Activated CD8-positive, alpha-beta T cell treated with anti-CD3 and anti-CD28 coated beads, Interleukin-2, amount 10 ng/mL, durations not matched to agents 7 days and 5 days (primary cell): ENCODE measurements around the gene SPACA9. TPM values are rescaled to one million over a fixed set of nuclear protein-coding genes. Genes with fewer than 3 reads are reported as not detected.
A peak's percentile ranks its signal among the peaks of the same experiment; 100 is the strongest.

Experiments
- ATAC-seq: fragments of 150-1000 bp; cut with Tn5 transposase; one replicate; pipeline ENCODE4 v1.10.0; 2021; ENCODE audit warnings: moderate library complexity
- CTCF ChIA-PET: fragments of 350-600 bp; sonication (Branson Sonifier 250); formaldehyde crosslinking; loops from one replicate; lab custom pipeline; 2021; ENCODE audit warnings: antibody characterized with exemption; lab: Charles Lee
- POLR2A ChIA-PET: fragments of 350-600 bp; sonication (Branson Sonifier 250); formaldehyde crosslinking; loops from one replicate; lab custom pipeline; 2021; ENCODE audit warnings: antibody characterized with exemption; lab: Charles Lee
- DNase-seq: peaks from one replicate; pipeline ENCODE4 v3.0.0-alpha.2; 2020
- H3K27ac Mint-ChIP-seq: one replicate; pipeline ENCODE4 v1.8.0; 2021; ENCODE audit warnings: mild to moderate bottlenecking, mixed read lengths
- H3K27me3 Mint-ChIP-seq: one replicate; pipeline ENCODE4 v1.8.0; 2021; ENCODE audit warnings: low read depth, mixed read lengths
- H3K36me3 Mint-ChIP-seq: one replicate; pipeline ENCODE4 v1.8.0; 2021; ENCODE audit warnings: low read depth, mixed read lengths
- H3K4me1 Mint-ChIP-seq: one replicate; pipeline ENCODE4 v1.8.0; 2021; ENCODE audit warnings: low read depth, mixed read lengths
- H3K4me3 Mint-ChIP-seq: one replicate; pipeline ENCODE4 v1.8.0; 2021; ENCODE audit warnings: mild to moderate bottlenecking, mixed read lengths
- H3K9me3 Mint-ChIP-seq: one replicate; pipeline ENCODE4 v1.8.0; 2022; ENCODE audit warnings: mixed read lengths; ENCODE audit not compliant: insufficient read depth
- total RNA-seq, 2 experiments: library from RNA; stranded (reverse); gene quantifications; one replicate each; pipeline ENCODE4 v1.2.3, GENCODE V29; 2021

SPACA9 gene
- total RNA-seq, 2 experiments from 2014 or later: 6.0 to 7.7 TPM

DNA sequence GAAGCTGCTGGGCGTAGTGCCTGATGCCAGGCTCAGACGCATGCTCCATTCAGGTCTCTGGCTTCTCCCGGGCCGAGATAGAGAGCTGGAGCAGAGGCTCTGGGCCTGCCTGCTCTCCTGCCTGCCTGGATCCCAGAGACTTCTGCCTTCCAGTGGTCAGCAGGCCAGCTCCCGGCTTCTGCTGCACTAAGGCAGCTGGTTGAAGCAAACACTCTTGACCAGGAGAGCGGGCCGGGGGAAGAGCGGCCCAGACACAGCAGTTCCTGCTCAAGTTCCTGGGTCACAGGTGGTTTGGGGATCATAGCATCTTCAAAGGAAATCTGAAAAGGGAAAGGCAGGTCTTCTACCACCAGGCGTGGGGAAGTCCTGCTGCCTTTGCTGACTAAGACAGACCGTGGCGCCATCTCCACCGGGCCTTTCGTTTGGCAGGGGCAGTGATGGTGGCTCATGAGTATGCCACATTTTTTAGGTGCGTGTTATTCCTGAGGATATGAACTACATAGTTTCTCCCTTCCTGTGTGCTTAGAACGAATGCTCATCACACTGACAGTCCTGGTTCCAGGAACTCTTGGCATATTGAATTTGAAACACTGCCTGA lies 31.7 kb upstream of the SPACA9 start:
- no peak overlapping the region for H3K27ac Mint-ChIP-seq
- peaks cover 29% of the 10 kb centered on the region for H3K4me1 Mint-ChIP-seq
- no peak for ATAC-seq
- DNase-seq: no peak
- ChIA-PET POLR2A (no interaction called here), CTCF (interaction anchor here (1.4 to 2.4 kb wide), 2 partner anchors 27 to 54 kb away, joined by 4 to 9 read pairs; no protein-coding TSS in a partner anchor)
- H3K9me3 Mint-ChIP-seq: no peaks in the 10 kb centered on the region
- H3K27me3 Mint-ChIP-seq: no peaks in the 10 kb centered on the region
- H3K36me3 Mint-ChIP-seq: no peaks in the 10 kb centered on the region
- no peak overlapping the region for H3K4me3 Mint-ChIP-seq

GRCh38 chr9:132849185-132849706 lies 29.5 kb upstream of the SPACA9 start:
- Mint-ChIP-seq H3K27ac (peak overlapping the region; percentile 88), H3K27me3 (peaks cover 3% of the 10 kb centered on the region), H3K9me3 (no peaks in the 10 kb centered on the region), H3K4me3 (peak overlapping the region; percentile 56), H3K36me3 (no peaks in the 10 kb centered on the region), H3K4me1 (peaks cover 33% of the 10 kb centered on the region)
- ATAC-seq (no peak), DNase-seq (peak; percentile 31)
- ChIA-PET CTCF (interaction anchor here (0.7 to 2.4 kb wide), 26 partner anchors 8 to 129 kb away, joined by 3 to 26 read pairs (median 4); partner anchors contain the start of genes AK8, GFI1B and SPACA9), POLR2A (no interaction called here)

- no peaks in the 10 kb centered on the region for H3K9me3 Mint-ChIP-seq
- H3K27me3 Mint-ChIP-seq: peaks cover 5% of the 10 kb centered on the region
- DNase-seq (no peak), ATAC-seq (no peak)
- no peaks in the 10 kb centered on the region for H3K36me3 Mint-ChIP-seq
- peaks cover 40% of the 10 kb centered on the region for H3K4me1 Mint-ChIP-seq
- no peak overlapping the region for H3K27ac Mint-ChIP-seq
- no peak overlapping the region for H3K4me3 Mint-ChIP-seq
- ChIA-PET CTCF (no interaction called here), POLR2A (no interaction called here)
Measured at GRCh38 chr9:132853482-132853881, 25.2 kb upstream of the SPACA9 start.

DNA sequence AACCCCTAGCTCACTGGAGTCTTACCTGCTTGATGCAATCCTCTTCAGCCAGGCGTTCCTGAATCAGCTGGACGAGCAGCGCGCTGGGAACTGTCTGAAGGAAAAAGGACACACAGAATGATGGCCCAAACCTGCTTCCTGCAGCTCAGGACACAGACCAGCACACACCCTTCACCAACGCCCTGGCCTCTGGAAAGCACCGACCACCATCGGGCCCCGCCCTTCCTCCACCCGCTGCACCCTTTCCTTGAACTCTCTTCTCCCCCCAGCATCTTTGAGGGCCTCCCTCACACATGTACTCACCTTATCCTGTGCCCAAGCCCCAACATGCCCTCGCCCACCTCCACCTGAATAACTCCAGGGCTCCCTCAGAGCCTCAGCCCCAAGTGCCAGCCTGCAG lies 23.9 kb upstream of the SPACA9 start:
- POLR2A ChIA-PET: no interaction called here

GRCh38 chr9:132855904-132856303 lies 22.8 kb upstream of the SPACA9 start:
- H3K4me1 Mint-ChIP-seq: peaks cover 25% of the 10 kb centered on the region
- H3K27ac Mint-ChIP-seq: no peak overlapping the region
- no peaks in the 10 kb centered on the region for H3K36me3 Mint-ChIP-seq
- POLR2A ChIA-PET: no interaction called here
- H3K9me3 Mint-ChIP-seq: no peaks in the 10 kb centered on the region
- DNase-seq (no peak), ATAC-seq (no peak)
- no peak overlapping the region for H3K4me3 Mint-ChIP-seq
- CTCF ChIA-PET: interaction anchor here (1.6 kb wide), 1 partner anchor 7 kb away, joined by 3 read pairs; no protein-coding TSS in a partner anchor
- H3K27me3 Mint-ChIP-seq: peaks cover 5% of the 10 kb centered on the region

More for the DNA sequence above, 23.9 kb upstream of the SPACA9 start:
- H3K4me3 Mint-ChIP-seq: no peak overlapping the region
- peak overlapping the region; percentile 41 for H3K27ac Mint-ChIP-seq
- no peaks in the 10 kb centered on the region for H3K36me3 Mint-ChIP-seq
- peaks cover 5% of the 10 kb centered on the region for H3K27me3 Mint-ChIP-seq
- CTCF ChIA-PET: interaction anchor here (0.6 to 0.9 kb wide), 2 partner anchors 46 to 582 kb away, joined by 3 read pairs; no protein-coding TSS in a partner anchor
- ATAC-seq: no peak
- peaks cover 29% of the 10 kb centered on the region for H3K4me1 Mint-ChIP-seq
- no peak for DNase-seq
- H3K9me3 Mint-ChIP-seq: no peaks in the 10 kb centered on the region

DNA sequence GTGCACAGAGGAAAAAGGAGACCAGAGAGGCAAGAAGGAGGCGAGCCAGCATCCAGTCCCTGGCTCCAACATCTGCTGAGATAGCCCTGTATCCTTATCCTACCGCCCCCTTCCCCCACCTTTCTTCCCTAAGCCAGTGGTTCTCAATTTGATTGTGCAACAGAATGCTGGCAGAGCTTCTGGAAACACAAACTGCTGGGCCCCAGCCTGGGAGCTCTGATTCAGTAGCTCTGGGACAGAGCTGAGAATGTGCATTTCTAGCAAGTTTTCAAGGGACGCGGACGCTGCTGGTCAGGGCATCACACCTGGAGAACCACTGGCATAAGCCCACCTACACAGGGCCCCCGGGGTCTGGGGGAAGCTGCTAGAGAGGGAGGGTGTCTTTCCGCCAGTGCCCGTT lies 21.7 kb upstream of the SPACA9 start:
- H3K4me1 Mint-ChIP-seq: peaks cover 20% of the 10 kb centered on the region
- ATAC-seq (no peak), DNase-seq (no peak)
- no peaks in the 10 kb centered on the region for H3K9me3 Mint-ChIP-seq
- ChIA-PET CTCF (interaction anchor here (1.3 to 1.6 kb wide), 2 partner anchors 8 to 45 kb away, joined by 3 to 6 read pairs; no protein-coding TSS in a partner anchor), POLR2A (no interaction called here)
- no peaks in the 10 kb centered on the region for H3K36me3 Mint-ChIP-seq
- H3K4me3 Mint-ChIP-seq: no peak overlapping the region
- H3K27ac Mint-ChIP-seq: no peak overlapping the region
- H3K27me3 Mint-ChIP-seq: peaks cover 10% of the 10 kb centered on the region

DNA sequence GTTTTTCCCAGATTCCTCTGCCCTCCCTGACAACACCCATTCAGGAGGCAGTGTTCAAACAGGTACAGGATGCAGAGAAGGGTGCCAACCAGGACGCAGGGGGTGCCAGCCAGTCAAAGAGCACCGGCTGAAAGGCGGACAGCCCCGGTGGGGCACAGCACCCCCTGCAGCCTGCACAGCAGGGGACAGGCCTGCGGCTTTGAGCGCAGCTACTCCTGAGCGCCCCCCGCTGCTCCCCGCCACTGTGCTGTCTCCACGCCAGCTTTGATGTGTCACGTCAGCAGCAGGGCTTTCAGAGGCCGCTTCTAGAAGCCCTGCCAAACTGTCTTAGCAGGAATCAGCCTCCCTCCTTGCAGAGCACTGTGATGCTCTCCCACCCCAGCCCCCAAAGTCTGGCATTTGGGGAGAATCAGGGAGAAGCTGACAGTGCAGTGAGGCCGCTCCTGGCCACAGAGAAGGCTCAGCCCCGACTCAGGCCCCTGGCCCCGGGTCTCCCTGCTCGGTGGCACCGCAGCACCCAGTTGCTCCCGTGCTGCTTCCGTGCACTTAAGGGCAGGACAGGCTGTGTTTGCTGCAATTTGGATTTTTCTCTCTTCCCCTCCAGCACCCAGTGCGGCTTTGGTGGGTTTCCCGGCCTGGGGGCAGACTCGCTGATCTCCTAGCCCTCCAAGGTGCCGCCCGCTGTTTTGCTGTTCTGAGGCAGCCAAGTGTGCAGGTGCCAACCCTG lies 20.9 kb upstream of the SPACA9 start:
- POLR2A ChIA-PET: no interaction called here
- CTCF ChIA-PET: interaction anchor here (1.3 to 1.6 kb wide), 3 partner anchors 8 to 44 kb away, joined by 3 to 6 read pairs (median 5); no protein-coding TSS in a partner anchor
- ATAC-seq (no peak), DNase-seq (no peak)
- Mint-ChIP-seq H3K27me3 (peaks cover 8% of the 10 kb centered on the region), H3K36me3 (no peaks in the 10 kb centered on the region), H3K4me1 (peaks cover 26% of the 10 kb centered on the region), H3K9me3 (no peaks in the 10 kb centered on the region), H3K27ac (no peak overlapping the region), H3K4me3 (no peak overlapping the region)

DNA sequence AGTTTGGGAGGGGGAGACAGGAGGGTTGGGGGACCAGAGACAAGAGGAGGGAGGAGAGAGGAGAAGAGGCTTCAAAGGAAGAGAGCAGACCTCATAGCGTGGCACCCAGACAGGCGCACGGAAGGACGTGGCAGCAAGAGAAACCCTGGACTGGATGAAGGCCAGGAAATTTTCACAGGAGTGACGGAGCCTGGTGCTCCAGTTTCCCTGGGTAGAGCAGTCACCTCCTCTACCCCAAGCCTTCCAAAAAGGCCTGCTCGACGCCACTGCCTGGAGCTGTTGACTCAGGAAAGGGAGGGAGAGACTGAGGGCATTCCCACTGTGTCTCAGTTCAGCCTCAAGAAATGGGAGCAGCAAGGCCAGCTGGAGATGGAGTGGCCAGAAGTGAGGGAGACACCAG lies 19.9 kb upstream of the SPACA9 start:
- ChIA-PET POLR2A (interaction anchor here (0.6 kb wide), 1 partner anchor 256 kb away, joined by 3 read pairs; no protein-coding TSS in a partner anchor), CTCF (interaction anchor here (1.4 kb wide), 1 partner anchor 43 kb away, joined by 5 read pairs; no protein-coding TSS in a partner anchor)
- Mint-ChIP-seq H3K27me3 (peaks cover 8% of the 10 kb centered on the region), H3K36me3 (no peaks in the 10 kb centered on the region), H3K27ac (no peak overlapping the region), H3K4me1 (peaks cover 34% of the 10 kb centered on the region), H3K4me3 (no peak overlapping the region), H3K9me3 (no peaks in the 10 kb centered on the region)
- ATAC-seq: no peak
- no peak for DNase-seq

- H3K9me3 Mint-ChIP-seq: no peaks in the 10 kb centered on the region
- CTCF ChIA-PET: interaction anchor here (1.2 kb wide), 1 partner anchor 13 kb away, joined by 5 read pairs; no protein-coding TSS in a partner anchor
- POLR2A ChIA-PET: interaction anchor here (0.9 to 1.3 kb wide), 2 partner anchors 13 to 16 kb away, joined by 3 read pairs; no protein-coding TSS in a partner anchor
- no peaks in the 10 kb centered on the region for H3K36me3 Mint-ChIP-seq
- H3K27ac Mint-ChIP-seq: no peak overlapping the region
- ATAC-seq: no peak
- DNase-seq: no peak
- H3K27me3 Mint-ChIP-seq: peaks cover 5% of the 10 kb centered on the region
- peaks cover 36% of the 10 kb centered on the region for H3K4me1 Mint-ChIP-seq
- no peak overlapping the region for H3K4me3 Mint-ChIP-seq
Measured at GRCh38 chr9:132861666-132862065, 17.0 kb upstream of the SPACA9 start.

- no peaks in the 10 kb centered on the region for H3K9me3 Mint-ChIP-seq
- peak overlapping the region; percentile 23 for H3K27ac Mint-ChIP-seq
- H3K4me3 Mint-ChIP-seq: no peak overlapping the region
- H3K36me3 Mint-ChIP-seq: no peaks in the 10 kb centered on the region
- DNase-seq (peak; percentile 56), ATAC-seq (peak; percentile 77)
- POLR2A ChIA-PET: interaction anchor here (0.9 to 1.3 kb wide), 2 partner anchors 12 to 15 kb away, joined by 3 read pairs; no protein-coding TSS in a partner anchor
- CTCF ChIA-PET: interaction anchor here (0.7 to 1.2 kb wide), 4 partner anchors 10 to 39 kb away, joined by 3 to 5 read pairs (median 4); no protein-coding TSS in a partner anchor
- H3K4me1 Mint-ChIP-seq: peaks cover 36% of the 10 kb centered on the region
- H3K27me3 Mint-ChIP-seq: peaks cover 5% of the 10 kb centered on the region
Measured at GRCh38 chr9:132862533-132862932, 16.2 kb upstream of the SPACA9 start.

DNA sequence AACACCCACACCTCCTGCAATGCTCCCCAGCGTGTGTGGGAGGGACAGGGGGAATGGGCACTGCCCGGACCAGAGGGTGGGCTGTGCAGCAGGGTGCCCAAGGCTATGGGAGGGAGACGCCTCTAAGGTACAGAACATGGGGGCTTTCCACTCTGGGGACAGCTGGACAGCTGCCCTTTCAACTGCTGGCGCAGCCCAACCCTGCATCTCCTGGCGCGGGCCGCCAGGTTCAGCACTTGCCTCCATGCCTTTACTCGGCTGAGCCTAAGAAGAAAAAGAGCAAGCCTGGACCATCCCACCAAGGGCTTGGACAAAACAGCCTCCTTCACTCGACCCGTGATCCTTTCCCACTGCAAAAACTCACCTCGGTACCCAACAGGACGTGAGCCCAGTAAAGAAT lies 15.6 kb upstream of the SPACA9 start:
- H3K27me3 Mint-ChIP-seq: peaks cover 5% of the 10 kb centered on the region
- DNase-seq (no peak), ATAC-seq (no peak)
- ChIA-PET CTCF (interaction anchor here (0.7 to 1.2 kb wide), 3 partner anchors 9 to 38 kb away, joined by 3 to 5 read pairs (median 3); no protein-coding TSS in a partner anchor), POLR2A (interaction anchor here (1.3 kb wide), 1 partner anchor 14 kb away, joined by 3 read pairs; no protein-coding TSS in a partner anchor)
- H3K27ac Mint-ChIP-seq: no peak overlapping the region
- H3K4me1 Mint-ChIP-seq: peaks cover 36% of the 10 kb centered on the region
- no peaks in the 10 kb centered on the region for H3K9me3 Mint-ChIP-seq
- no peak overlapping the region for H3K4me3 Mint-ChIP-seq
- no peaks in the 10 kb centered on the region for H3K36me3 Mint-ChIP-seq
